BJ (cell line): Measurements from ENCODE around the gene SLC6A17. TPM values are rescaled to one million over a fixed set of nuclear protein-coding genes. Genes with fewer than 3 reads are reported as not detected.

Experiments used
- CTCF ChIA-PET: fragments of 350-600 bp; formaldehyde crosslinking; extraction: SDS; loops from one replicate; lab custom pipeline; 2021; ENCODE audit warnings: antibody characterized with exemption, inconsistent platforms; lab: Yijun Ruan, JAX
- POLR2A ChIA-PET: fragments of 300-600 bp; sonication (Branson Sonifier 250); formaldehyde crosslinking; extraction: SDS; loops from one replicate; lab custom pipeline; 2021; ENCODE audit warnings: antibody characterized with exemption; lab: Charles Lee
- DNase-seq: peaks from one replicate; pipeline ENCODE4 v3.0.0-alpha.2; 2011; ENCODE audit warnings: low read depth
- H3K27me3 ChIP-seq: 2 replicates; pipeline ENCODE4 v1.6.0; 2011; ENCODE audit warnings: low read length; ENCODE audit not compliant: control insufficient read depth, insufficient read depth
- H3K36me3 ChIP-seq: 2 replicates; pipeline ENCODE4 v1.5.1; 2011; ENCODE audit warnings: low read length; ENCODE audit not compliant: control insufficient read depth, insufficient read depth
- H3K4me3 ChIP-seq: 2 replicates; pipeline ENCODE4 v1.5.1; 2011; ENCODE audit warnings: low read depth, mild to moderate bottlenecking, control low read depth, low read length
- polyA plus RNA-seq: library from polyadenylated mRNA; depleted of rRNA; stranded (reverse); fragments of >200 nt; gene quantifications from 2 replicates; pipeline ENCODE4 v1.2.3, GENCODE V29; 2011
- TF ChIP-seq, protein P1 (sequence below): IDR thresholded peaks from 2 replicates; pipeline ENCODE4 v1.5.1; 2011; ENCODE audit warnings: low read depth, mild to moderate bottlenecking, control low read depth, inconsistent platforms, low read length, moderate library complexity; ENCODE audit not compliant: insufficient read depth

SLC6A17 gene
- polyA plus RNA-seq, 1 experiment = 1.6 TPM

DNA sequence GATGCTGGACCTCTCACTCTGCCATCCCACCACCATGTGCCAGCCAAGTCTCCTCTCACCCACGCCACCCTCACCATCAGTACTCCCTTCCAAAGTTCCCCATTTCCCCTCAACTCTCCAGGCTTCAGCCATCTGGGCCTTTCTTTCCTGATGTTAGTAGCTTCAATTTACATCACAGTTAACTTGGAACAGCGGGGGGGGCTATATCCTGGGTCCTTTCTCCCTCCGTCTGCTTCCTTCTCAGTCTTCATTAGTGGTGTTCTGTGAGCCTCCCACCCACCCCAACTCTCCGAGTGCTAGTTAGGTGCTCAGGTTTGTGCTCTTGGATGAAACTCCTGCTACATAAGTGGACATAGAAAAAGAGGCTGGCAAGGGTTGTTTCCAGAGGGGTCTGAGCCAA is 91.8 kb downstream of the SLC6A17 start:
- ChIA-PET CTCF (interaction anchor here (1.8 kb wide), 1 partner anchor 14 kb away, joined by 4 read pairs; no protein-coding TSS in a partner anchor), POLR2A (no interaction called here)
- Histone ChIP-seq H3K36me3 (no peaks in the 10 kb centered on the region), H3K27me3 (no peaks in the 10 kb centered on the region), H3K4me3 (no peak overlapping the region)
- TF ChIP-seq, protein P1, sequence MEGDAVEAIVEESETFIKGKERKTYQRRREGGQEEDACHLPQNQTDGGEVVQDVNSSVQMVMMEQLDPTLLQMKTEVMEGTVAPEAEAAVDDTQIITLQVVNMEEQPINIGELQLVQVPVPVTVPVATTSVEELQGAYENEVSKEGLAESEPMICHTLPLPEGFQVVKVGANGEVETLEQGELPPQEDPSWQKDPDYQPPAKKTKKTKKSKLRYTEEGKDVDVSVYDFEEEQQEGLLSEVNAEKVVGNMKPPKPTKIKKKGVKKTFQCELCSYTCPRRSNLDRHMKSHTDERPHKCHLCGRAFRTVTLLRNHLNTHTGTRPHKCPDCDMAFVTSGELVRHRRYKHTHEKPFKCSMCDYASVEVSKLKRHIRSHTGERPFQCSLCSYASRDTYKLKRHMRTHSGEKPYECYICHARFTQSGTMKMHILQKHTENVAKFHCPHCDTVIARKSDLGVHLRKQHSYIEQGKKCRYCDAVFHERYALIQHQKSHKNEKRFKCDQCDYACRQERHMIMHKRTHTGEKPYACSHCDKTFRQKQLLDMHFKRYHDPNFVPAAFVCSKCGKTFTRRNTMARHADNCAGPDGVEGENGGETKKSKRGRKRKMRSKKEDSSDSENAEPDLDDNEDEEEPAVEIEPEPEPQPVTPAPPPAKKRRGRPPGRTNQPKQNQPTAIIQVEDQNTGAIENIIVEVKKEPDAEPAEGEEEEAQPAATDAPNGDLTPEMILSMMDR = no peak
- no peak for DNase-seq

DNA sequence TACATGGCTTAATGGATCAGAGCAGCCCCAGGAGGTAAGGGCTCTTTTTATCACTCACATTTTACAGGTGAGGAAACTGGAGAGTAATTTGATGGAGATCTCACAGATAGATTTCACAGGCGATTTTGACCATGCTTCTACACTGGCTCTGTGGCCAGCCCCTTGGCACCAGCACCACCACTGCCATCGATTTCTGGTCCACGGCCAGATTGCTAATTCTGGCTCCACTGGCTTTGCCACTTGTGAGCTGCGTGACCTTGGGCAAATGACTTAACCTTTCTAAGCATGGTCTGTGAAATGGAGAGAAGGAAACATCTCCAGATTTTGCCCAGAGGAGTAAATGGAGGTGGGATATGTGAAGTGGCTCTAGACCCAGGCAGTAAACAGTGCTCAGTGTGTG is 92.4 kb downstream of the SLC6A17 start:
- H3K36me3 ChIP-seq = no peaks in the 10 kb centered on the region
- POLR2A ChIA-PET = no interaction called here
- H3K4me3 ChIP-seq = no peak overlapping the region
- no peak for DNase-seq
- TF ChIP-seq, protein P1 = no peak
- H3K27me3 ChIP-seq = no peaks in the 10 kb centered on the region
- CTCF ChIA-PET = no interaction called here

GRCh38 chr1:110243146-110243545 is 92.9 kb downstream of the SLC6A17 start:
- TF ChIP-seq, protein P1 = no peak
- CTCF ChIA-PET = interaction anchor here (2.4 kb wide), 1 partner anchor 36 kb away, joined by 12 read pairs; no protein-coding TSS in a partner anchor
- POLR2A ChIA-PET = no interaction called here
- Histone ChIP-seq H3K36me3 (no peaks in the 10 kb centered on the region), H3K27me3 (no peaks in the 10 kb centered on the region), H3K4me3 (no peak overlapping the region)
- no peak for DNase-seq

DNA sequence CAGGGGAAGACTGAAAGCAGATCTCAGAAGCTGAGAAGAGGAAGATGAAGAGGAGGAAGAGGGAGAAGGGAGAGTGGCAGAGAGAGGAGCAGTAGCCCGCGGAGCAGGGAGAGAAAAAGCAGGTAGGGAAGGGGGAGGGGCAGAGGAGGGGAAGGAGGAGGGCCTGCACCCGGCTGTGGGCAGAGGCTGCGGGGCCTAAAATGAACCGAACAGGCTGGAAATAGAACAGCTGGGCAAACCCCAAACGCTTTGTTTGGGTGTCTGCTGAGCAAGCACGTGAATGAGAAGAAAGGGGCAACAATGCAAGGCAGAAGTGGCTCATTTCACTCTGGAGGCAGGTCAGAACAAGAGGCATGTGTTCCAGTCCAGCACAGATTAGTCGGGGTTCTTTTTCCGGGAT is 93.3 kb downstream of the SLC6A17 start:
- CTCF ChIA-PET = interaction anchor here (2.4 kb wide), 1 partner anchor 36 kb away, joined by 12 read pairs; no protein-coding TSS in a partner anchor
- DNase-seq = no peak

DNA sequence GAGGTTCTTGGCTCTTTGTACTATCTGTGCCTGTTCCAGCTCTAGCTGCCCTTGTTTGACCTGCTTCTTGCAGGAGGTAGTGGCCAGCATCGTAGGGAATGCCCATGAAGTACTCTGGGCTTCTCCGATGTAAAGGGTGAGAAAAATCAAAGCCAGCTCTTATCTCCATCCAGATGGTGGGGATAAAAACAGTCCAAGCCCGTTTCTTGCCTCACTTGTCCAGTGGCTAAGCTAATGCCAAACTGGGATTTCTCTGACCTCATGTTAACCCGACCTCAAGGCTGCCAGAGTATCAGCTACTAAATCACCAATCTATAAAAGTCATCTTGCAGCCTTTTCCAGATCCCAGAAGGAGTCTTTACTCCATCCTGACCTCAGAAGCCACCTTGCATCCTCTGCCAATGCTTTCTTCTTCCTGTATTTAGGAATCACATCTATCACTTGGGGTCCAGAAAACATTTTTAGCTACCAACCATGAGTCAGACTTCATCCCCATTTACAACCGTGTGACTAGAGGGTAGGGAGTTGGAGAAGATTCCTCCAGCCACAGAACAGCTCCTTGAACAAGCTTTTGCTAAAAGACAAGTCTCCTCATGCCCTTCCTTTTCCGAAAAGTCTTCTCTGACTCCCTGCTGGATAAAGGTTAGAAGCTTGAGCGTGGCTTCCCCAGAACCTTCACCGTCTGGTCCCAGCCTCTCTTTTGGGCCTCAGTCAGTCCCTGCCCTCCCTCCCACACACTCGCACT is 95.8 kb downstream of the SLC6A17 start:
- TF ChIP-seq, protein P1 = no peak
- ChIA-PET CTCF (interaction anchor here (0.9 to 1.5 kb wide), 4 partner anchors 37 to 67 kb away, joined by 3 to 5 read pairs (median 4); no protein-coding TSS in a partner anchor), POLR2A (interaction anchor here (0.6 kb wide), 1 partner anchor 10 kb away, joined by 3 read pairs; no protein-coding TSS in a partner anchor)
- no peaks in the 10 kb centered on the region for H3K27me3 ChIP-seq
- no peak overlapping the region for H3K4me3 ChIP-seq
- DNase-seq = peak; percentile 25
- H3K36me3 ChIP-seq = no peaks in the 10 kb centered on the region

More for the DNA sequence above, 93.3 kb downstream of the SLC6A17 start:
- H3K36me3 ChIP-seq = no peaks in the 10 kb centered on the region
- POLR2A ChIA-PET = no interaction called here
- H3K4me3 ChIP-seq = no peak overlapping the region
- TF ChIP-seq, protein P1 = no peak
- no peaks in the 10 kb centered on the region for H3K27me3 ChIP-seq
